OCI-LY1 (cell line): ENCODE data around the gene IFI27.

Source experiments
- CTCF ChIP-seq: fragments of 200-600 bp; sonication (generic), shearing (Covaris generic); IDR thresholded peaks from 2 replicates; pipeline ENCODE4 v1.5.1; 2017; ENCODE audit warnings: mild to moderate bottlenecking, antibody characterized with exemption, low read length, moderate library complexity, mixed read lengths
- EZH2 ChIP-seq: fragments of 200-600 bp; sonication (generic), shearing (Covaris generic); IDR thresholded peaks from 2 replicates; pipeline ENCODE4 v1.8.0; 2017; ENCODE audit warnings: borderline replicate concordance, mixed run types, mild to moderate bottlenecking, antibody characterized with exemption, low read length, moderate library complexity, mixed read lengths

GRCh38 chr14:94157197-94157596, 46.7 kb downstream of the IFI27 start:
- TF ChIP-seq CTCF (no peak), EZH2 (no peak)
